Raji (cell line): ENCODE results near the gene FBXW12.
"Not testable (repeated sequence)": the region's sequence is repeated elsewhere in the genome, so short reads cannot be mapped to it uniquely, and the experiment has no call there.

Source experiments
- POLR2A ChIP-seq: IDR thresholded peaks from 2 replicates; pipeline ENCODE4 v1.6.1; 2011; ENCODE audit warnings: low read depth, low read length, control low read depth; ENCODE audit not compliant: insufficient read depth

Gene FBXW12

DNA sequence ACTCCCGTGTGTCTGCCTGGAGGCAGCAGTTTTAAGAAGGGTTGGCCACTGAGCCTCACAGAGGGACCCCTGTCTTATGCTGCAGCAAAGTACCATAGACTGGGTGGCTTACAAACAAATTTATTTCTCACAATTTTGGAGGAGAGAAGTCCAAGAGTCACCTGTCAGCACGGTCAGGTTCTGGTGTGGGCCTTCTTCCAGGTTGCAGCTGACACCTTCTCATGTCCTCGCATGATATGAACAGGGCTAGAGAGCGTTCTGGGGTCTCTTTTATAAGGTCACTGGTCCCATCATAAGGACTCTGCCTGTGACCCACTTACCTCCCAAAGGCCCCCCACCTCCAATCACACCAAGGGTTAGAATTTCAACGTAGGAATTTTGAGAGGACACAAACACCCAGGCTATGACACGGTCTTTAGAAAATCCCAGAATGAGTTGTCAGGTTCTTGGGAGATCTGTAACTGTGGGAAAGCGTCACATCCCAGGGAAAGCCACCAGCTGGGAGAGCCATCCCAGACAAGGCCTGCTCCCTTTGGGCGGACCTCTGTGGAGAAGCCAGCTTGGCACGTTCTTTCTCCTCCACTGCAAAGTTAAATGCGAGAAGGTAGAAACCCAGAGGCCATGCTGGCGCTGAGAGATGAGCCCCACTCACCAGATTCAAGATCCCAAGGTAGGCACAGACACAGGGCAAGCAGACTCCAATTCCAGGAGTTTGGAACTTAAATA is at the start of gene FBXW12:
TSS of gene FBXW12 (plus strand) at position 569 of the 726 bp plus-strand sequence. CDS start 549 bp downstream, outside the sequence.
- TF ChIP-seq POLR2A = no peak

DNA sequence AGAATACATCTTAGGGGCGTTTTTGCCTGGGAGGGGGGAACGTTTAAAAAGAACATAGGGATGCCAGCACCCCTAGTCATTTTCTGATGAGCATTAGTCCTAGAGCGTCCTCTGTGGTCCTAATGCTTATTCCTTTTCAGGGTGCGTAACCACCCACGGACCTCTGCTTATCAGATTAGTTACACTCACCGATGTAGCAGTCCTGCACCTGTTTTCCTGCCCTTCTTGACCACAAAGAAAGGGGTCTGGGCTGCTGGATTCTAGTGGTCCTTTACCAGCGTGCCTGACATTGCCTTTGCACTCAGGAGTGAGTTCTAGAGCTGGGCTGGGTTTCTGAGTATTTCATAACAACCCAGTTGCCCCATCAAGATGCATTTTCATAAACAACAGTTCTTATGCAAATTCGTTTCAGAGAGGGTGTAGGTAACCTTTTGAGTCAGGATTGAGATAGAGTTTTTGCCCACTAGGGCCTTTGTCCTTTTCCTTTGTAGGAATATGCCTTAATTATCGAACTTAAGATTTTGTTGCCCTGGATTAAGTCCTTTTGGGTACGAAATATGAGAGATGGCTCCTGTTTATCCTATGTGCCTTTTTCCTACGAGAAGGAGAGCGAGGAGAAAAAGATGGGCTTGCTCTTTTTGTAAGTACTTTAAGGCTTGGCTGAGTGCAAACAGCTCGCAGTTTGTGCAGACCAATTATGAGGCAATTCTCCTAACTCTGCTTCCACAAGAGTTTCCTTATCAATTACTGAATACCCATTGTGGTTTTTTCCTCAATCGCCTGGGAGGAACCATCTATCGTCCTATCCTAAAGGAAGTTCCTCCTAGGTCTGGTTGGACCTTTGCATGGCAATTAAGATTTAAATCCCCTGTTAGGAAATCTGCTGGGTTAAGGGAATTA is 38.4 kb upstream of the FBXW12 start, which contains the start of gene SPINK8:
TSS of gene SPINK8 (minus strand) at position 316 of the 900 bp plus-strand sequence. CDS start 5,320 bp downstream, outside the sequence.
- TF ChIP-seq POLR2A = not testable (repeated sequence)

DNA sequence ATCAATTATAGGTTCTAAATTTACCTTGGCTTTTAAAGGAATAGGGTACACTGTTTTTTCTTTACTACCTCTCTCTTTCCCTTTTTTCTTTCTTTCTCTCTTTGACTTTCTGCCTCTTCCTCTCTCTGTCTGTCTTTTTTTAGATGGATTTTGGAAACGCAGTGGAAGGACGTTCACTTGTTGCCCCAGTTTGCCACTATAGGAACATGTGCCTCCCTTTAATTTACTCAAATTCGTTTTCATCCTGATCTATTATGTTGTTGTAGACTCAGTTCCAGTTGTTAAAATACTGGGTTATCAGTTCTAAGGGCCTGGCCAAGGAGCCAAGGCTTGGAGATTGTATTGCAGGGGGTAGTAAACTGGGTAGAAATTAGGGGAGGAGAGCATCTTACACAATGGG is 37.4 kb upstream of the FBXW12 start:
- no peak for TF ChIP-seq POLR2A

DNA sequence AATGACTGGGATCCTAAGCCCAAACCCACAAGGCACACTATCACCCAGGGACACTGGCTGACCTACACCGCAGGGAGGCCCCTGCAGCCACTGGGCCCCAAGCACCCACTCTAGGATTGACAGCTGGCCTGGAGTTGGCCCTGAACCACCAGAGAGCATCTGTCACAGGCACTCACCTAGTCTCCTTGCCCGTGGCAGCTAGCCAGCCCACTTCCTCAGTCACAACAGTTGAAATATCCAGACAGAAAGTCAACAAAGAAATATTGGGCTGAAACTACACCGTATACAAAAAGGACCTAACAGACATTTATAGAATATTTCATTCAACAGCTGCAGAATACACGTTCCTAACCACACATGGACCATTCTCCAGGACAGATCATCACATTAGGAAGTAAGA is 33.4 kb upstream of the FBXW12 start:
- TF ChIP-seq POLR2A = no peak

DNA sequence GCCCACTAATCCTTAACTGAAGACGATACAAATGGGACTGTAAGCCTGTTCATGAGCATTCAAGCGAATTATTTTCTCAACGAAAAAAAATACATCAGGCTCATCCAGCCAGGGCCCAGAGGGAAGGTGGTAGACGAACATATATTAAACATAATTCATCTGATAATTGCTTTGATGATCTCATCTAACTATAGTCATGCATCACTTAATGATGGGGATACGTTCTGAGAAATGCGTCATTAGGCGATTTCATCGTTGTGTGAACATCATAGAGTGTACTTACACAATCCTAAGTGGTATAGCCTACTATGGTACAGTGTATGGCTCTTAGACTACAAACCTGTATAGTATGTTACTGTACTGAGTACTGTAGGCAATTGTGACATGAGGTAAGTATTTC is 28.6 kb upstream of the FBXW12 start:
- no peak for TF ChIP-seq POLR2A

DNA sequence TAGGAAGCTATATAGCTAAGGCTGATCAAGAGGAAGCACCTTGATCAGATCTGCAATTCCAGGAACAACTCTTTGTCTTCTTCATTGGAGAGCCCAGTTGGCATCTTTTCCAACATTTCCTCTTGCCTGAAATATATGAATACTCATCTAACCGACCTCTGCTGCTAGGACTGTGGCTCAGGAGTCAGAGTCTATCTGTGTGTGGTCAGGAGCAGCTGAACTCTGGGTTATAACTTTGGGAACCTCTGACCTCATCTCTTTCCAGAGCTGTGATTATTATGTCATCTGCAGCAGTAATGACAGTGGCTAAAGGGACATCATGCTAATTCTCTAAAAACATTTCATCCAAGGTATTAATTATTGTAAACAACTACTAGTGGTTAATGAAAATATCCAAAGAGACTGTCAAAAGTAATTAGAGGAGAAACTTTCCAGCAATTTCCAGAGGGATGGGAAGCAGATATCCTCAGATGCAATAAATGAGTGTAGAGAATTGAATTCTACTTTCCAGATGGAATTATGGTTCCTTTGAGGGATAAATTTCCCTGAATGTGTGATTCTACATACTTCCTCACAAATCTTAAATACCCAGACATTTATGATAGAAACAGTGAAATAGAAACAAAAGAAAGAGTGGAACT is 27.0 kb upstream of the FBXW12 start:
- TF ChIP-seq POLR2A = no peak

DNA sequence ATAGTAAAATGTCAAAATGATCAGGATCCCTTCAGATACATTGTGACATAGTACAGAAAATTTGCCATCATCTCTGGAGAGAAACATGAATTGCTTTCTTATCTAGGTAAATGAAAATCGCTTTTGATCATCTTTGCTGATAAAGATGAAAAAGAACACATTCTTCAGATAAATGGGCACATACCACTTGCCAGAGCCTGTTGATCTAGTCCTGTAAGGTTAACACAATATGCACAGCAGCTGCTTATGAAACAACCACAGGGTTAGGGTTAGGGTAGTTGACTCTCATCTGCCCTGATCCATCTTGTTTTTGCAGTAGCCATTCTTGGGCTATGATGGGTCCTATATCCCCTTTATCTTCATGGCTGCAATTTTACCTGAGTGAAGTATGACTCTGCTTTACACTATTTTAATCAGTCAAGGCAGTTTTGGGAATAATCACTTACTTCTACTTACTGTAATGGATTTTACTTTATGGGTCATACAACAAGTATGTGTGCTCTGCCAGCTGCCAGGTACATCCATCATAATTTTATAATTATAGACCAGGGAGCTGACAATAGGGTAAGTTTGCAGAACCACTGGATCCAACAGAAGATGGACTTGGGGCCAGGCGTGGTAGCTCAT is 26.0 kb upstream of the FBXW12 start:
- TF ChIP-seq POLR2A = no peak

DNA sequence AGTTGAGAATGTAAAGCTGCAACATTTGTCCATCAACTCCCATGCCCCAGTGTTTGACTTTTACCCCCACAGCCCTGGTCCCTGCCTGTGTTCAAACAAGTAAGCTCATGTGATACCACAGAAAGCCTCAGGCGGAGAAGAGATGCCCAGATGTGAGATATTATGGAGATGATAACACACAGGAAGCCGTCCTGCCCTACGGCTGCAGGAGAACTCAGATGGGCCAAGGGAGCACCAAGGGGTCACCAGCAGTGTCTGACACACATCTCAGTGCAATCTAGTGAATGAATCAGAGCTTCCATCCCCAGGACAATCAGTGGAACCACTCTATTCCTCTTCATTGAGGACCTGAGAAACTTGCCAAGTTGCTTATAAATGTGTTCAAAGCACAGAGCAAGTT is 24.5 kb upstream of the FBXW12 start:
- TF ChIP-seq POLR2A = no peak

- TF ChIP-seq POLR2A = no peak
Observed at GRCh38 chr3:48352546-48352945, 19.5 kb upstream of the FBXW12 start.

- no peak for TF ChIP-seq POLR2A
Observed at GRCh38 chr3:48353987-48354386, 18.0 kb upstream of the FBXW12 start.

GRCh38 chr3:48356419-48356818 is 15.6 kb upstream of the FBXW12 start:
- no peak for TF ChIP-seq POLR2A

DNA sequence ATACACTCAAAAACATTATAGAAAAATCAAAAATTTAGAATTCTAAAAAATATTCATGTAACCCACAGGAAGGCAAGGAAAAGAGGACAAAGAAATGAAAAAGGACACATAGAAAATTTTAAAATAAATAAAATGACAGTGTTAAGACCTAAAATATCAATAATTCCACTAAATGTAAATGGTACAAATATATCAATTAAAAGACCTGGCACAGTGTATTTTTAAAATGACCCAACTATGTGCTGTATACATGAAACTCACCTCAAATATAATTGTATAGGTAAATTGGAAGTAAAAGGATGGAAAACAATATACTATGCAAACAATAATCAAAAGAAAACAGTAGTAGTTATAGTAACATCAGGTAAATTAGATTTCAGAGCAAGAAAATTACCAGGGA is 10.1 kb upstream of the FBXW12 start:
- no peak for TF ChIP-seq POLR2A

DNA sequence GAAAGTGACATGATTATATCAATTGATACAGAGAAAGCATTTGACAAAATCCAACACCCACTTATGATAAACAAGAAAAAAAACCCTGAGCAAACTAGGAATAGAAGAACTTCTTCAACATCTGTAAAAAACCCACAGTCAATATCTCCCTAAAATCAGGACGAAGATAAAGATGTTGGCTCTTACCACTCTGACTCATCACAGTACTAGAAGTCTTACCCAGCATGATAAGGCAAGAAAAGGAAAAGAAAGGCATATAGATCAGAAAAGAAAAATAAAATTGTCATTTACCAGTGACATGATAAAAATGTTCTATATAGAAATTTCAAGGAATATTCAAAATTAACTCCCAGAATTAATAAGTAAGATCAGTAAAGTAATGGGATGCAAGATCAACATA is 7.2 kb upstream of the FBXW12 start:
- no peak for TF ChIP-seq POLR2A

DNA sequence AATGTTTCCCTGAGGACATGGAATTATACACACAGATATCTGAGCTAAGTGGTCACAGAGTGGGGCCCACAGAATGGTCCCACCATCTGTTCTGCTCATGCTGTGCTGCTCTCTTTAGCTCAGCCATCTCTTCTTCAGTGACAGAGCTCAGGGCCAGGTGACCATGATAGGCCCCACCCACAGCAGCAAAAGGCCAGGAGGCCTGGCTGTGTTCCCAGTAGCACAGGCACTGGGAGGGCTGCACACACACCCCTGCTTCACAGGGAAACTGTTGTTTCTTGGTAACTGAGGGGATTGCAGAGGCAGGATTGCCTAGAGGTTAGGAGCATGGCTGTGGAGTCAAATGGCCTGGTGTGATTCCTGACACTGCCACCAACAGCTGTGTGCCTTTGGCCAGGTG is 4.8 kb upstream of the FBXW12 start:
- TF ChIP-seq POLR2A = no peak

DNA sequence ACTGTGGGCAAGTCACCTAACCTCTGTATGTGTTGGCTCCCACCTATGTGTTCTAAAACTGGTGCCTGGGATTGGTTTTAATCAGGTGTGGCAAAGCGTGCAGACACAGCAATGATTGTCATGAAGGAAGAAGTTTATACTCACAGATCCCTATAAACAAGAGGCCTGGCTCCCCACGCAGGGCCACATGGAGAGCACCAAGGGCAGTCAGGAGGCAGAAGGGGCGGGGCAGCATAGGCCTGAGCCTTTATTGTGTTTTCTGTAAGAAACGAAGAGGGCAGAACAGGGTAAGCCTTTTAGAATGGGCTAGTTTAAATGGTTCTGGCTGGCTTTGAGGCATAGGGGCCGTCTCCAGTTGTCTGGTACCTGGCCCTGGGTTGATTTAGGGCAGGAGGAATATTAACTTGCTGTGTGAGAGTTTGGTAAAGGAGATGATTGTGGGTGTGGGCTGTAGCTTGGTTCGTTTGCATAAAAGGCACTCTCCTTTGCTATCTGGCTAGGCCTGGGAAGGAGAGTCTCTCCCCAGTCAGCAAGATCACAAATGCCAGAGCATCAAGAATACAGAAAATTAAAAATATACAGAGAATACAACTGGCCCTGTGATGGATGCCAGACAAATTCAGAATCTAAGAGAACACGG is 2.2 kb upstream of the FBXW12 start:
- TF ChIP-seq POLR2A = no peak
